ENCODE results near the gene HEATR5B.
"Not testable (repeated sequence)": the region's sequence is repeated elsewhere in the genome, so short reads cannot be mapped to it uniquely, and the experiment has no call there.

Gene HEATR5B

GRCh38 chr2:36981911-36982310, 102.3 kb downstream of the HEATR5B start:
- DNase-seq (ENCODE audit: low read depth in 3 of 3), result no peak

- DNase-seq (ENCODE audit: low read depth in 3 of 3), result not testable (repeated sequence)
These were observed 105.2 kb downstream of the HEATR5B start for GRCh38 chr2:36979007-36979406.

- no peak for DNase-seq (ENCODE audit: low read depth in 3 of 3)
These were observed 108.1 kb downstream of the HEATR5B start for GRCh38 chr2:36976065-36976464.

DNA sequence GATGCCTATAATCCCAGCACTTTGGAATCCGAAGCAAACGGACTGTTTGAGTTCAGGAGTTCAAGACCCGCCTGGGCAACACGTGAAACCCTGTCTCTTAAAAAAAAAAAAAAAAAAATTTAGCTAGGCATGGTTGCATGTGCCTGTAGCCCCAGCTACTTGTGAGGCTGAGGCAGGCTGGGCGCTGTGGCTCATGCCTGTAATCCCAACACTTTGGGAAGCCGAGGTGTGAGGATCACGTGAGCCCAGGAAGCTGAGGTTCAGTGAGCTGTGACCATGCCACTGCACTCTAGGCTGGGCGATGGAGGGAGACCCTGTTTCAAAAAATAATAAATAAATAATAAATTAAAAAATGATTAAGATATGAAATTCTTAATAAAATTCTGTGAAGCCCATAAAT, 108.9 kb downstream of the HEATR5B start:
- no peak for DNase-seq (ENCODE audit: low read depth in 3 of 3)

GRCh38 chr2:36973320-36973719, 110.9 kb downstream of the HEATR5B start:
- DNase-seq (ENCODE audit: low read depth in 3 of 3), result no peak

GRCh38 chr2:36971990-36972389, 112.2 kb downstream of the HEATR5B start:
- DNase-seq (ENCODE audit: low read depth in 3 of 3), result no peak

- no peak for DNase-seq (ENCODE audit: low read depth in 3 of 3)
These were observed 116.8 kb downstream of the HEATR5B start for GRCh38 chr2:36967236-36967876.

- DNase-seq (ENCODE audit: low read depth in 3 of 3), result peak; percentile 92 to 98 (median 96)
These were observed 117.6 kb downstream of the HEATR5B start, which contains the start of gene STRN for GRCh38 chr2:36966370-36967235. Gene STRN (minus strand): TSS chr2:36966536. CDS start chr2:36966463, 73 bp downstream.

- DNase-seq (ENCODE audit: low read depth in 3 of 3), result peak in 2 of 3 experiments; percentile 2 to 38
These were observed 118.3 kb downstream of the HEATR5B start for GRCh38 chr2:36965751-36966369.

- DNase-seq (ENCODE audit: low read depth in 3 of 3), result no peak
These were observed 119.0 kb downstream of the HEATR5B start for GRCh38 chr2:36965206-36965605.

DNA sequence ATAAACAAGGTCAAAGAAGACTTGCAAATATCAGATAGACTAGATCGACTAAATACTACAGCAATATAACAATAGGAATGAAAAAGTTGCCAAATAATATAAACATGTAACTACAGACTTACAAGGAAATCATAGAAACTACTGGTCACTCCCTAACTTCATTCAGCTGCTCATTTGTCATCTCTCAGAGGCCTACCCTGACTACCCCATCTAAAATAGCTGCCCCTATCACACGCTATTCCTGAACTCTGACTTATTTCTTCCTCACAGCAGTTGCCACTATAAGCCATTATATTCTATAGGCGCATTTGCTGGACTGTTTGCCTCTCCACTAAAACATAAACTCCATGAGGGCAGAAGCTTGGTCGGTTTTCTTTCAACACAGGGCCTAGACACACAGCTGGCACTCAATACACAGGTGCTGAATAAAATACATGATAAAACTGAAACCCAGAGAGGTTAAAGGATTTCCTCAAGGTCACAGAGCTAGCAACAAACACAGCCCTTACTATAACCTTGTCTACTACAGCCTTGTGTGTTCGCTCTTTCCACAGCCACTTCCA, 119.6 kb downstream of the HEATR5B start:
- no peak for DNase-seq (ENCODE audit: low read depth in 3 of 3)

GRCh38 chr2:36963734-36964133, 120.4 kb downstream of the HEATR5B start:
- DNase-seq (ENCODE audit: low read depth in 3 of 3), result no peak

DNA sequence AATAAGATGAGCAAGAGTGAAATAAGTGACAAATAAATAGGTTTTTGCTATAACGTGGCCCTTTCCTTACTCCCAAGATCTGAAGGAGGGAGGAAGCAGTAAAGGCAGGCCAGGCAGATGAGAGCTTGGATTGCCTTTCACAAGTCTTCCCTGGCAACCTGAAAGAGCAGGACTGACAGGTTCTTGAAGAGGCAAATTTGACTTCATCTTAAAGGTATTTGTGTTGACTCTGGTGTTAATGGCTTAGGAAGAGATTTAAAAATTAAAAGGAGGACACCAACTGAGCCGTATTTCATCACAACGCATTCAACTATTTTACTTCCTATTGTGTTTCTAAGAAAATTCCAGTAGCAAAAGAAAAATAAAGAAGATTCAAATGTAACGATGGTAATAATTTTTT, 121.1 kb downstream of the HEATR5B start:
- no peak for DNase-seq (ENCODE audit: low read depth in 3 of 3)

DNA sequence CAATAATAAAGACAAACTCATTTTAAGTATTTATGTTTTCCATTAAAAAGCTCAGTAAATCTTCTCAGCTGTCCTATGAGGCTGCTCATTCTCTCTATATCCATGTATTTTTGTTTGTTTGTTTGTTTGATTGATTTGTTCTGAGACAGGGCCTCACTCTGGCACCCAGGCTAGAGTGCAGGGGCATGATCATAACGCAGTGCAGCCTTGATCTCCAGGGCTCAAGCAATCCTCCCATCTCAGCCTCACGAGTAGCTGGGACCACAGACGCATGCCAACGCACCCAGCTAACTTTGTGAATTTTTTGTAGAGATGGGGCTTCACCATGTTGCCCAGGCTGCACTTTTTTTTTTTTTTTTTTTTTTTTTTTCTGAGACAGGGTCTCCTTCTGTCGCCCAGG, 123.4 kb downstream of the HEATR5B start:
- no peak for DNase-seq (ENCODE audit: low read depth in 3 of 3)

- DNase-seq (ENCODE audit: low read depth in 3 of 3), result no peak
These were observed 124.0 kb downstream of the HEATR5B start for GRCh38 chr2:36960005-36960675.

DNA sequence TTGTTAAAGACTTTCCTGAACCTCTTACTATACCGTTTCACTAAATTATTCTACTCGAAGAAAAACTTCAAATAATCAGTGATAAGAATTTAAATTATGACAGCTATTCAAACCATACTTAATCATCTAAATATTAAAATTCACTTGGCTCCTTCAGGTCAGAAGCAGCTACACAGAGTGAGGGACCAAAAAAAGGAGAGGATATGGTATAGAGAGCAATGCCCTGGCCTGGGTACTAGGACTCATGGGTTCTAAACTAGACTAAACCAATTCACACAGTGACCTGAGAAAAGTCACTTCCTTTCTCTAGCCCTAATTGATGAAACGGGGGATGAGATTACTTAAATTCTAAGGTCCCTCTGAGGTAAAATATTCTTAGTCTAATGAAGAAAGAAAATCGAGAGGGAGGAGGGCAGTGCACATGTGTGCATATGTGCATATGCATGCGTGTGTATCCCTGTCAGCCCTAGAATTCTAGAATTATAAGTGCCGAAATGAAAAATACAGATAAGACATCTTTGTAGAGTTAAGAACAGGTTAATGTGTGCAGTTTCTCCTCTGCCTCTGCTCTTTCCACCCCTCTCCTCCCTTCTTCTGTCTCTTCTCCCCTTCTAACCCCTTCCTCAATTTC, 129.1 kb downstream of the HEATR5B start:
- no peak for DNase-seq (ENCODE audit: low read depth in 3 of 3)

DNA sequence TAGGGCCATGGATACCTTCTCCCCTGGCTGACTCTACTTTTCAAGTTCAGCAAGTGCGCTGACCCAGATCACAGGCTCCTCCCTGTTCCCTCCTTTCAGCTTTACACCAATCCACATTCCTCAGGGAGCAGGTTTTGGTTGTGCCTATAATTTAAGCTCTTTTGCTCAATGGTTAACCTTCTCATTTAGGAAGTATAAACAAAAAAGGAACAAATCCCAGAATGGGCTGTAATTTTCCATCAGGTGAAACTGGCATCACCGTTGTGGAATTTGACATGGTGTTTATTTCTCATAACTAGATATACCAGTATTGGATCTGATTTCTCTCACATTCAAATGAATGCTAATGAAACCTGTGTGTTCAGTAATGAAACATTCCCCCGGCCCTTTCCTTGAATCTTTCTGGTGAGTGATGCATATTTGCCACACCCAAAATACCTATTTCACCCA, 131.4 kb downstream of the HEATR5B start:
- no peak for DNase-seq (ENCODE audit: low read depth in 3 of 3)

GRCh38 chr2:36951574-36951973, 132.6 kb downstream of the HEATR5B start:
- no peak for DNase-seq (ENCODE audit: low read depth in 3 of 3)

DNA sequence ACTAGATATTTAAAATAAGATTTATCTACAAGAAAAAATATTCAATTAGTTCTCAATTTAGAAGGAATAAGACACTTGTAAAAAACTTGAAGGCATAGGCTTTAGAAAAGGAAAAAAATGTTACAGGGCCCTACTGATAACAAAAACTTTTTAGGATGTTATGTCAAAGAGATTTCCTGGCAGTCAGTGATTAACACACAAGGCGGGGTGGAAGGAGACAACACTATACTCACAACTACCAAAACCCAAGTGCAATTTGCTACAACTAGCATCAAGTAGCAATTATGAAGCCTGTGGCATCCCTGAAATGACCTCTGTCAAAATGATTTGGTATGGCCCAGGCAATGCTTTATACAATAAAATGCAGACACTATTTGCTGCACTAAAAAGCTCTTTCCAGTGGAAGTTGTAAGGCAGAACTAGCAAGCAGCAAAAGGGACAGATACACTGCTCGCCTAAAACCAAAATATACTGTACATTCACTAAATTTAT, 133.1 kb downstream of the HEATR5B start:
- no peak for DNase-seq (ENCODE audit: low read depth in 3 of 3)

DNA sequence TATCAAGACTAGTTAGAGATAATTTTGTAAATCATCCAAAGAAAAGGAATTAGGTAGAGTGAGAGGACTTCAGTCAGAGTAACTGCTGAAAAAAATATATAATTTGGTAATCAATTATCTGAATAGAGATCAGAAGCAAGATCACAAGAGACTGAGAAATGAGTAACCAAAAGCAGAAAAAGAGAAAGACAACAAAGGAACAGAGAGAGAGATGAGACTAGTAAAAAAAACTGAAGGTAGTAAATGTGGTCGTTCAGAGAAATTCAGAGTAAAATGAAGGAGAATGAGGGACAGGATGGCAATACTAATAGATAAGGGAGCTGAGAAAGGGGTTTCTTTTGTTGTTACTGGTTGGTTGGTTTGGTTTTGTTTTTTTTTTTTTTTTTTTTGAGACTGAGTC, 134.3 kb downstream of the HEATR5B start:
- no peak for DNase-seq (ENCODE audit: low read depth in 3 of 3)

DNA sequence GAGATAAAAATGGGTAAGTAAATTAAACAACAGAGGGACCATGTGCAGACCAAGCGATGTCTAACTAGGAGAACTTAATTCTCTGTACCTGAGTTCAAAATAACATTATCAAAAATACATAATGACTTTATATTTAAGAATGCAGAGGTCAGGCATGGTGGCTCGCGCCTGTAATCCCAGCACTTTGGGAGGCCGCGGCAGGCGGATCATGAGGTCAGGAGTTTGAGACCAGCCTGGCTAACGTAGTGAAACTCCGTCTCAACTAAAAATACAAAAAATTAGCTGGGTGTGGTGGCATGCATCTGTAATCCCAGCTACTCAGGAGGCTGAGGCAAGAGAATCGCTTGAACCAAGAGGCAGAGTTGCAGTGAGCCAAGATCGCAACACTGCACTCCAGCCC, 138.9 kb downstream of the HEATR5B start:
- DNase-seq (ENCODE audit: low read depth in 3 of 3), result not testable (repeated sequence)
